GM19372 (cell line): Measurements from ENCODE around the gene ZNF638.

ENCODE experiments used
- ATAC-seq: cut with Tn5 transposase; IDR thresholded peaks from one replicate; pipeline ENCODE4 v1.9.1; 2021; ENCODE audit warnings: mild to moderate bottlenecking, low read depth, moderate library complexity; ENCODE audit not compliant: unreplicated experiment

ZNF638 gene

DNA sequence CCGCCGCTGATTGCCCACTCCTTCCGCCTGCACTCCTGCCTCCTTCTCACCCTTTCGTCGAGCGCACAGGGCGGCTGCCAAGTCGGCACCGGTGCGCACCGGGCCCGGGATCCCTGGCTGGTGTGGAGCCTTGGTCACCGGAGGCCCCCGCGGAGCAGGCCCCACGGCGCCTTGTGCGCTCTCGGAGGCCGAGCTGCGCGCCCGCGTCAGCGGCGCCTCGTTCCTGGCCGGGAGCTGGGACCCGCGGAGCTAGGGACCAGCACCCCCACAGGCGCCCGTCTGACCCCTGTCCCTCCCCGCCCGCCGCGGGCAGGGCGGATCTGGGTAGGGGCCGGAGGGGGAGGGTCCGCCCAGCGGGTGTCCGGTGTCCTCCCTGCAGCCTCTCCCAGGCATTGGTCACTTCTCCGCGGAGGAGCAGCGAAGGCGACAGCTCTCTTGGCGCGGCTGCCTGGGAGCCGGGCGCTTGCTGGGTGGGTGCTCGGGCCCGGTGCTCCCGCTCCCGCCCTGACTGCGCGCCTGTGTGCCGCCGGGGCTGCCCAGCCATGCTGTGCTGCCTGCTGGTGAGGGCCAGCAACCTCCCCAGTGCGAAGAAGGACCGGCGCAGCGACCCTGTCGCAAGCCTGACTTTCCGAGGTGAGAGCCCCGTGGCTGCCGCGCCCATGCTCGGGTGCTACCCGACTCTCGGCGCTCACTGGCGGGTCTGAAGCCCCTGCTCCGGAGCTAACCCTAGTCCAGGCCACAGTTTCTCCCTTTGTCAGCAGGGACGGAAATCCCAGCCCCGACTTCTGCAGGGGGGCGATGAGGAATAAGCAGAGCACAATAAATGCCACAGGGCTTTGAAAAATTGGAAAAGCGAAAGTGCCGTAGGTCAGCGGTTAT lies 135.0 kb downstream of the ZNF638 start:
- ATAC-seq = no peak

DNA sequence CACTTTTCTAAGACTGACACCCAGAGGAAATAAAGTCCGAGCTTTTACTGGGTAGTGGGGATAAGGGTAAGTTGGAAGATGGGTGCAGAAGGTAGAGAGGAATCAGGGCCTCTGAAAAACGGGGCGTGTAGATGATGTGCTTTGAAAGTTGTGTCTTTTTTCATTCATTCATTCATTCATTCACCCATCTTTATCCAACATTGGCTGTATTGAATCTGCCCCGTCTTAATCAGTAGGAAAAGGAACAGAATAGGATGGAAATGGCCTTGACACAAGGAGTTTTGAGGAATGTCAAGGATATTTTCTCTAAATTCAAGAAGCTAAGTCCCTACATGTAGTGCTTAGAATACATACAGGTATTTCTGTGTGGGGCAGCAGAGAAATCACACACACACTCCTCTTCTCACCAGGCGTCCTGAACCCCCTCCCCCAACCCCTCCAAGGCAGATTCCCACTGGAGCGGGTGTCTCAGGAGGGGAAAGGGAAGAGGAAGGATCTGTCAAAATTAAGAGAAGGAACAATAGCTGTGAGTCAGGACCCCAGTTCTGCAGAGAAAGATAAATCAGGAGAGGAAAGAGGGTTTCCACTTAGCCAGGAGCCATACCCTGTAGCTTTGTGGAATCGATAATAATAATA lies 135.7 kb downstream of the ZNF638 start:
- ATAC-seq = no peak

DNA sequence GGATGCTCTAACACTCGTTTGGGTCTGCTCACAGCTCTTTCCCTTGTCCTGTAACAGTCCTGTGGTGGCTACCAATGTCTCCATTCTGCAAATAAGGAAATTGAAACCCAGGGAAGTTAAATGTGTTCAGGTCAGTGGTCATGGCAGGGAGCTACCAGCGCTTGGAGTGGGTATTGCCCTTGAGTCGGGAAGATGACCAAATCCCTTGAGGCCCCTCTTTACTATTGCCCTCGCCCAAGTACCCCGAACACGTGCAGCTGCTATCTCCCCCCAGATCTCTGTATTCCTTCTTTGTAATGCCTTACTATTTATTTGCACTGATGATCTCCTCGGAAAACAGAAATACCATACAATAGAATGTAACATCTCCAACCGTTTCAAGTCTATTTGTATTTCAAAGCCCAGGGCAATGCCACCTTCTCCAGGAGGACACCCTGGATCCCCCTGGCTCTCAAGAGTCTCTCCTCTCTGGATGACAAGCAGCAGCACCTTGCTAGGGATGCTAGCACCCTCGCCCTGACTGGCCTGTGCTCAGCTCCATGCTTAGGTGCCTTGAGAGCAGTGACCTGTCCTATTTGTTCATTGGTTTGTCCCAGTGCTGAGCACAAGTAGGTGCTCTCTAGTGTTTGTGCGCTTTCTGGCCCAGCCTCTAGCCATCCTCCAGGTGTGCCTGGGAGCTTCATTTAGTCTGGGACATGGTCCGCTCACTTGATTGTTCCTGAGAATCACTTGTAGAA lies 136.9 kb downstream of the ZNF638 start:
- no peak for ATAC-seq

GRCh38 chr2:71469403-71470398 lies 138.1 kb downstream of the ZNF638 start:
- no peak for ATAC-seq

- ATAC-seq = no peak
Observed at GRCh38 chr2:71471276-71471675, 139.7 kb downstream of the ZNF638 start.

- ATAC-seq = no peak
Observed at GRCh38 chr2:71472019-71472418, 140.4 kb downstream of the ZNF638 start.

GRCh38 chr2:71473346-71474031 lies 141.9 kb downstream of the ZNF638 start:
- ATAC-seq = no peak

GRCh38 chr2:71474116-71474743 lies 142.6 kb downstream of the ZNF638 start:
- no peak for ATAC-seq

GRCh38 chr2:71474744-71475397 lies 143.3 kb downstream of the ZNF638 start:
- ATAC-seq = no peak

- ATAC-seq = no peak
Observed at GRCh38 chr2:71476495-71476894, 144.9 kb downstream of the ZNF638 start.

- ATAC-seq = no peak
Observed at GRCh38 chr2:71477231-71477691, 145.7 kb downstream of the ZNF638 start.

- ATAC-seq = no peak
Observed at GRCh38 chr2:71478806-71479205, 147.2 kb downstream of the ZNF638 start.

GRCh38 chr2:71479261-71479660 lies 147.7 kb downstream of the ZNF638 start:
- no peak for ATAC-seq

DNA sequence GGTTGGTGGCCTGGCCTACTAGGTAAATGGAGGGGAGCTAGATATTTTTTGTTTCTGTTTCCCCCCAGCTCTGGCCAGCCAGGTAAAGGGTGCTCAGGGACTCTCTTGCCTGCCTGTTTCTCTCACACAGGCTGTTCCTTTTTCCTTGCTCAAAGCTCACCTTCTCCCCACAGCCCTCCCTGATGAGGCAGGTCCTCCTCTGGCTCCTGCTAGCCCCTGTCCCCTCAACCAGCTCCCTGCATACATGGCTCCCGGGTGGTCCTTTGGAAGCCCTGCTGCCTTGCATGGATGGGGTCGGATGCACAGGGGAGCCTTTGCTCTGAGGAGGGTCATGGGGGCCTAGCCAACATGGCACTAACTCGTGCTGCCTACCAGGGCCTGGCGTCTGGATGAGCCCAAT lies 149.5 kb downstream of the ZNF638 start:
- no peak for ATAC-seq

DNA sequence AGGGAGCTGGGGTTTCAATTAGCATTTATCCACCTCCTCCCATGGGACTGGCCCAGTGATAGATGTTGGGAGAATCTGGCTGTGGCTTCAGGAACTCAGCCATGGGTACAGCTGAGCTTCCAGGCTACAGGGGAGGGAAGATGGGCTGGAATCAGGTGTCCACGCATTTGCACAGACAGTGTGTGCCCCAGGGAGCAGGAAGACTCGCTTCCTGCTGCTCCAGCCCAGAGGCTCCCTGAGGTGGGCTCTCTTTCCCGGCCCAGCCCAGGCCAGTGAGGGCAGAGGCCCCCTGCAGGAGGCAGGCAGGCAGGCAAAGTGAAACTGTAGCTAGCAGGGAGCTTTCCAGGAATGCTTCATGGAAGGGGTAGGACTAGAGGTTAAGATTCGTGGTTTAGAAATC lies 150.5 kb downstream of the ZNF638 start:
- no peak for ATAC-seq

DNA sequence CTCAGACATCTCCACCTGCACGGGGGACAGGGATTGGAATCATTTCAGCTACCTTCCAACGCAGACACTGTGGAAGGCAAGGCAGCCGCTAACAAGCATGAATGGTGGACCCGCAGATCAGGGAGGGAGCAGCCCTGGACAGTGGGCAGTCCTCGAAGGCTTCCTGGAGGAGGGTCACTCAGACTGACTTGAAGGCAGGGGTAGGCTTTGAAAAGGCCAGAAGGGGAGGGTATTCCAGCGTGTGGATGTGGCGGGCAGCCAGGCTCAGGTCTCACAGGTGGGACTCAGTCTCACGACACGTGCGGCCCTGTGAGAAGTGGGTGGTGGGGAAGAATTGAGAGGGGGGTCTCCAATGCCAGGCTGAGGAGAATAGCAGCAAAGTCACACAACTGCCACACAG lies 151.7 kb downstream of the ZNF638 start:
- no peak for ATAC-seq

- ATAC-seq = no peak
Observed at GRCh38 chr2:71484354-71484753, 152.8 kb downstream of the ZNF638 start.
